Kidney glomerular epithelial cell (primary cell): ENCODE measurements around the gene UNC13B.
A peak's percentile ranks its signal among the peaks of the same experiment; 100 is the strongest.

Source experiments
- DNase-seq: peaks from one replicate; lab custom pipeline; 2025; lab: John Stamatoyannopoulos, UW

UNC13B gene

DNA sequence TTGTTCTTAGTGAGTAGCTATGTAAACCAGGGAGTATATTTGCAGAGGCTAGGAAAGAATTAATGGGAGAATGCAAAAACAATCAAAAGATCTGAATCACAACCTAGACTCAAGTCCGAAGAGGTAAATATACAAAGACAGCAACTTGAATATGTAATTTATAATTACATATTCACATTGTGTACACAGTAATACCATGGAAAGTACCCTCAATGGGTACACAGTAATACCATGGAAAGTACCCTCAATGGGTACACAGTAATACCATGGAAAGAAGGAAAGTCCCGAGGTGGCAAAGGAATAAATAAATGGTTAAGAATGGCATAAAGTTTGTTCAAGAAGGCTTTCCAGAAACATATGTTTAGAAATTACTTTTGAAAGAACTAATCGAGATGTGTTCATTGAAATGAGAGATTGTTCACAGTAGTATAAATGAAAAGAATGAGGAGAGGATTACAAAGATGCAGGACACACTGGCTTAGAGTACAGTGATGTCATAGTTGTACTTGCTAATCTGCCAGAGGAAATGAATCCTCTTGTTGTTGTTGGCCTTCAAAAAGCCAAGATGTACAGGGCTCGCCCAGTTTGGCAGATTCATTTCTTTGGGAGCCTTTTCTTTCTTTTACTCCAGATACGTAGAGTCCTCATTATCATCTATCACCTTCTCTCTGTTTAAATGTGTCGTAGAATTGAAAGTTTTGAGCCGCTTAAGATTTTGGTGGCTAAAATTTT lies 116.0 kb downstream of the UNC13B start:
- DNase-seq, result peak; percentile 32

DNA sequence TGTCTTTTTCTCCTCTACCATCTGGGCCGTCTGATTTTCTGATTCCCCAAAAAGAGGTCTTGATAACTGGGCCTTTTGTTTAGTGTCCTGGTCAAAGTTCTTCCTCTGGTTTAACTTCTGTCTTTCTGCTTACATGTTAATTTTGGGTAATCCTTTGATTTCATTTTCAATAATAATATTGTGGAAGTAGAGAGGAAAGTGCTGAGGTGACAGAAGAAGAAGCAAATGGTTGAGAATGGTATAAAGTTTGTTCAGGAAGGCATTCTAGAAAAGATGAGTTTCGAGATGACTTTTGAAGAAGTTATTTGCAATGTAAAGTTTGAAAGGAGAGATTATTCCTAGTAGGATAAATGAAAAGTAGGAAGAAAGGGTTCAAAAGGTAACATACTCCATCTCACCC lies 118.1 kb downstream of the UNC13B start:
- DNase-seq, result no peak

- DNase-seq, result no peak
These were observed 118.6 kb downstream of the UNC13B start for GRCh38 chr9:35280399-35280798.

DNA sequence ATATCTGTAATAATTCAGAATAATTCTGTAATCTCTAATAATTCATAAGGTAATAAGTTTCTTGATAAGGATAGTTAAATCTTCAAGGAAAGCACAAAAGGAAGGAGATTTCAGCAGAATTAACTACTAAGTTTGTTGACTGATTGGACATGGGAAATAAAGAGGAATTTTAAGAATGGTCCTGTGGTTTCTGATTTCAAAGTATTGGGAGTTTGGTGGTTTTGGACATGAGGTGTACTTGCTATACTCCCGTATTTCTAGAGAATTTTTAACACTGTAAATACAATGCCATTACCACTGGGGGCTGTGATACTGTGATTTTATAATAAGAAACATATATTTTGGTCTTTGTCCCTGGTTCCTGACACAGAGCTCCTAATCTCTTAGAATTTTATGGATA lies 123.9 kb downstream of the UNC13B start:
- no peak for DNase-seq

DNA sequence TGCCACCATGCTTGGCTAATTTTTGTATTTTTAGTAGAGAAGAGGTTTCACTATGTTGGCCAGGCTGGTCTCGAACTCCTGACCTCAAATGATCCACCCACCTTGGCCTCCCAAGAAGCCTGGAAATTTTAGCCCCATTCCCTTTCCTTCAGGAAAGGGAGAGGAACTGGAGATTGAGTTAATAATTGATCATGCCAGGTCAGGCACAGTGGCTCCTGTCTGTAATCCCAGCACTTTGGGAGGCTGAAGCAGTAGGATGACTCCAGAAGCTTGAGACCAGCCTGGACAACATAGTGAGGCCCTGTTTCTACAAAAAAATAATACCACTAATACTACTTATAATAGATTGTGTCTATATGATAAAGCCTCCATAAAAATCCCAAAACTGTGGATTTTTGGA lies 124.6 kb downstream of the UNC13B start:
- DNase-seq, result no peak

GRCh38 chr9:35287987-35288632 lies 126.3 kb downstream of the UNC13B start:
- peak; percentile 16 for DNase-seq

DNA sequence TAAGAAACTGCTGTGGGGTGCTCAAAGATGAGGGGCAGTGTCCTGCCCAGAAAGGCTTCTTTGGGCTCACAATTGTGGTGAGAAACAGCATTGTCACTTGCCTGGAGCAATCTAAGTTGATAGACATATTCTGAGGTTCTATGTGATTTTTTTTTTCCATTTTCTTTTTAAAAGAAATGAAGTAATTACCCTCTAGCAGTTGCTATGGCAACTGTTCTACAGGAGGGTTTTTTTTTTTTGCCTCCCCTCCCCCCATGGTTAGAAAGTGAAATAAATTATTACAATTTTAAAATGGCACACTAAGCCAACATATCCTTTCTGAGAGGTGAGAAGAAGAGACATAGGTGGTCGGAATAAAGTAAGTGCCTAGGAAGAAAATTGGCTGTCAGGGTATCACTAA lies 127.0 kb downstream of the UNC13B start:
- no peak for DNase-seq

DNA sequence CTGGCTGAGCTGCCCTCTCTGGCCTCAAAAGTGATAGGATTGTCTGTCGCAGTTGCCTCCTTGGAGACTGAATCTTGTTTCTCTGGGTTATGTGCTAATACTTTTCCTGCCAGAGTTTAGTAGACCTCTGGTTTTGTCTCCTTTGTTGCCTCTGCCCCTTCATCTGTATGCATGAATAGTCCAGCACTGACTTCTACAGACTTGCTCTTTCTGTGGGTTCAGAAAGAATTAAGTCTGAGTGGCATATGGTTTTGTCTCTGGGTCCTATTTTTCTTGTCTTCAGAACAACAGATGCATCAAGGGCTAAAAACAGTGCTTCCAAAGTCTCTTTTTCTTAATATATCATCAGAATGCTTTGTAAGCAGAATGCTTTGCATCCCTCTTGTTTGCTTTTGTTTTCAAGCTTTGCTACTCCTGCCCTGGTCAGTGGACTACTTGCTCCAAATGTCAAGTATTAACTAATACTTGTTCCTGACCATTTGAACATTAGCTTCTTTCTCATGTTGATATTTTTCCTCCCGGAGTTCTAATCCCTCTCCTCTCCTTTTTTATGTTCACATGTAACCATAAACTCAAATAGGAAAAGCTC lies 131.7 kb downstream of the UNC13B start:
- peak; percentile 13 for DNase-seq

GRCh38 chr9:35294066-35294465 lies 132.3 kb downstream of the UNC13B start:
- DNase-seq, result no peak

DNA sequence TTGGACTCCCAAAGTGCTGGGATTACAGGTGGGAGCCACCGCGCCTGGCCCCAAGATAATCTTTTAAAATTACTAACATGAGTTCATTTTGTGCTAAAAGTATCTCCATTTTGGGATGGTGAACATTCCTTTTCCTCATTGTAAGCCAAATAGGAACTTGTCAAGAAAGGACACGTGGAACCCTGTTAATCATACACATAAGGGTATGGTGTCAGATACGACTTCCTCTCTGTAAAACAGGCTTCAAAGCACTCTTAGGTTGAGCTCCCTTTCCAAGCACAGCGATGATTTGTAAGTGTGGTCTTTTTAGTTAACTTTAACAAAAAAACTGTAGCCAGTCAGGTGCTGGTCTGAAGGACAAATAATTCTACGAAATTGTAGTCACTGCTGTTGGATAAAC lies 132.7 kb downstream of the UNC13B start:
- DNase-seq, result no peak

DNA sequence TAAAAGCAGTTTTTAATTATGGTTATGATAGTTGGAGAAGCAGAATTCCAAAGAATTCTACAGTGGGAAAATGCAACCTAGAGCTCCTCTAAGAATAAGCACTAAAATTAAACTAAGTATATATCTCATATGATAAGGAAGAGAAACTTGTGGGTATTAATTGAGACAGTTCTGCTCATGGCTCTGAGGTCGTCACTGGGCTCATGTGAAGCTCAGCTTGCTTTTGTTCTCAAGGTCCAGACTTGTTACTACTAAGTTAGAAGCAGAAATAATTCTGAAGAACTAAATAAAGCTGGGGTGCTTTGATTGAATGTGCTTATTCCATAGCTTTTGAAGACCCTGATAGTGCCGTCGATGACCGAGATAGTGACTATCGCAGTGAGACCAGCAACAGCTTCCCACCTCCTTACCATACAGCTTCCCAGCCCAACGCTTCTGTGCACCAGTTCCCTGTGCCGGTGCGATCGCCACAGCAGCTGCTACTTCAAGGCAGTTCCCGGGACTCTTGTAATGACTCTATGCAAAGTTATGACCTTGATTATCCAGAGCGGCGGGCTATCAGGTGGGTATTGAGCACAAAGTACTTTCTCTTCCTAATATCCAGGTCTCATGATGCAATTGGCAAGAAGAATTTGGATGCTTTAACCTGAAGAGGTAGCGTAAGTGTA lies 133.7 kb downstream of the UNC13B start:
- DNase-seq, result no peak

DNA sequence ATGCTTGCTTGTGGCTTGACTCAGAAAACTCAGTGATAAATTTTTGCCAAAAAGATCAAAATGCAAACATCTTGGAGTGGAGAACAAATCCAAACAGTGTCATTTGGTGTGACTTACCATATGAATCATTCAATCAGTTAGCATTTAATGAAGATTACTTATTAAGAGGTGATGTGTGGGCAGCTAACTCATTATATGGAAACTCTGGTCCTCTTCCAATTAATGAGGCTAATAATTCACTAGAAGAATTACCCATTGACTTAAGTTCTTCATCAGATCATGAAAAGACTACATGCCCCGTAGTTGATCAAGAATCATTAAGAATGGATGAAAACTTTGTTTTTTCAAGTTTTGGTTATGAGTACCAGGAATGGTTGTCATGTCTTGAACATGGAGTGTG lies 141.8 kb downstream of the UNC13B start:
- DNase-seq, result peak; percentile 43

GRCh38 chr9:35306283-35306682 lies 144.5 kb downstream of the UNC13B start:
- DNase-seq, result no peak

- no peak for DNase-seq
These were observed 146.5 kb downstream of the UNC13B start for GRCh38 chr9:35308316-35308715.

GRCh38 chr9:35311891-35312639 lies 150.3 kb downstream of the UNC13B start:
- DNase-seq, result no peak

DNA sequence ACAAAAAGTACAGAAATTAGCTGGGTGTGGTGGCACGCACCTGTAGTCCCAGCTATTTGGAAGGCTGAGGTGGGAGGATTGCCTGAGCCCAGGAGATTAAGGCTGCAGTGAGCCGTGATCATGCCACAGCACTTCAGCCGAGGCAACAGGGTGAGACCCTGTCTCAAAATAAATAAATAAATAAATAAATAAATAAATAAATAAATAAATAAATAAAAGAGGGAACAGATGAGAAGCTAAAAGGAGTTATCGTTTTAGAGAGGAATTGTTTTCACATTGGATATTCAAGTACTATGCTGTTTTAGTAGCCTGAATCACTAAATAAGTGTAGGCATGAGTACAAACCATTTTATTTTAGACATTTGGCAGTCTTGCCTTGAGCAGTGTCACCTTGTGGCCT lies 151.7 kb downstream of the UNC13B start:
- DNase-seq, result no peak

DNA sequence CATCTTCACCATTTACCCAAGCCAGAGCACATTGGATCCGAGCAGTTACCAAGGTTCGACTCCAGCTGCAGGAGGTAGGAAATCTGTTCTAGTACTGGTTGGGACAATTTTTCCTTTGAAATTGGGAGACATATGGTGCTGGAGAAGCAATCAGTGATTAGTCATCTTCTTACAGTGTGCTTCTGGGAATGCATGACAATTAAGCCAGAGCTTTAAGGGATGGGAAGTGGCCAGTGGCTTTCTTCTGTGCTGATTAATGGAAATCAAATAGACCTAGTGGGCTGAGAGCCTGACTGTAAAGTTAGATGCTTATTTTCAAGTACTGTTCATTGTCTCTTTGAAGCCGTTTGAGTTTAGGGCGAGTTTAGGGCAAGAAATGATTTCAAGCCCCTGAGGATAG lies 152.1 kb downstream of the UNC13B start:
- DNase-seq, result no peak

DNA sequence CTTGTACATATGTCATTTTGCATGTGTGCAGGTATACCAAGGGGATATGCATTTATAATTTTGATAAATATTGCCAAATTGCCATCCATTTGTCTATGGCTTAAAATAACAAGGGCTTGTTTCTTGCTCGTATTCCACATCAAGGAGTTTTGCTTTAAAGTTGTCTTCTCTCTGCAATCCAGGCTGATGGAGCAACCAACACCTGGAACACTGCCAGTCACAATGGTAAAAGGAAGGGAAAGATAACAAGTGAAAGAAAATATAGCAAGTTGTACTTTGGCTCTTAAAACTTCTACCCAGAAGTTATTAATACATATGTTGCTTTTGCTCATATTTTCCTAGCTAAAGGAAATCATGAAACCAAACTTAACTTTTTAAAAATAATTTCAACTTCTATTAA lies 156.9 kb downstream of the UNC13B start:
- no peak for DNase-seq

DNA sequence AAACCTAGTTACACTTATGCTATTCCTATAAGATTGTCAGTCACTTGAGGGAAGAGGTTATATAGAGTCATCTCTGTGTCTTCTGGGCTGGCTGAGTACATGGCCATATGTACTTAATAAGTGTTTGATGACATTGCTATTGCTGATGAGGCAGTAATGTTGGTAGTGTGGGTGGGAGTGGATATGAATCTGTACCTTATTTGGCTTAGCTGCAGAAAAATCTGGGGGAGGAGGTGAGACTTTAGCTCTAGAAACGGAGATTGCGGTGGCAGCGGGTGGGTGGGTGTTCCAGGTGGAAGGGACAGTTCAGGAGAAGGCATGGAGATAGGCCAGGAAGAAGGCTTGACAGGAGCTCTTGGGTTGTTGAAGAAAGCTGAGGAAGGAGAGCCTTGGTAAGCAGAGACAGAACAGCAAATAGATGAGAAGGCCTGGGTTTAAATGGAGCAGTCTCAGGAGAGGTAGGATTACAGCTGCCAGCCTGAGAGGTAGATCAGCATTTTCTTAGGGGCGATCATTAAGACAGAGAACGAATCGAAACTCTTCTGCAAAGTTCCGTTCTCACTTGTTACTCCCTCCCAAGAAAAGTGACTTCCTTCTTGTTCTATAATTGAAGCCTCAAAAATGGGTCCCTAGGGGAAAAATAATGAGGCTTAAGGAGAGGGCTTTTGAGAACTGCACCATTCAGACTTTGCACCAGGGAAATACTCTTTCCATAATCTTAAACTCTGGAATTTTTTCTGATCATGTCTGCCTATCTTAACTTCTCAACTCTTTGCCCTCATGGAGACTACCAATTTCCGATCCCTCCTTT lies 160.5 kb downstream of the UNC13B start:
- no peak for DNase-seq

- DNase-seq, result no peak
These were observed 163.2 kb downstream of the UNC13B start for GRCh38 chr9:35324966-35325365.

GRCh38 chr9:35333551-35333950 lies 171.7 kb downstream of the UNC13B start:
- DNase-seq, result no peak
